Fibroblast of pulmonary artery (primary cell): Measurements from ENCODE around the gene TRERF1.
"Not testable (repeated sequence)": the region's sequence is repeated elsewhere in the genome, so short reads cannot be mapped to it uniquely, and the experiment has no call there.

ENCODE experiments used
- DNase-seq: peaks from one replicate; pipeline ENCODE4 v3.0.0-alpha.2; 2010; ENCODE audit warnings: low read depth
- H3K4me3 ChIP-seq: replicated peaks from 2 replicates; pipeline ENCODE4 v1.5.1; 2011; ENCODE audit warnings: low read depth, mild to moderate bottlenecking, control low read depth, low read length, moderate library complexity
- TF ChIP-seq, protein P1 (sequence below): IDR thresholded peaks from 2 replicates; pipeline ENCODE4 v1.5.1; 2011; ENCODE audit warnings: mild to moderate bottlenecking, control low read depth, low read length, inconsistent platforms; ENCODE audit errors: missing control alignments

The TRERF1 gene

DNA sequence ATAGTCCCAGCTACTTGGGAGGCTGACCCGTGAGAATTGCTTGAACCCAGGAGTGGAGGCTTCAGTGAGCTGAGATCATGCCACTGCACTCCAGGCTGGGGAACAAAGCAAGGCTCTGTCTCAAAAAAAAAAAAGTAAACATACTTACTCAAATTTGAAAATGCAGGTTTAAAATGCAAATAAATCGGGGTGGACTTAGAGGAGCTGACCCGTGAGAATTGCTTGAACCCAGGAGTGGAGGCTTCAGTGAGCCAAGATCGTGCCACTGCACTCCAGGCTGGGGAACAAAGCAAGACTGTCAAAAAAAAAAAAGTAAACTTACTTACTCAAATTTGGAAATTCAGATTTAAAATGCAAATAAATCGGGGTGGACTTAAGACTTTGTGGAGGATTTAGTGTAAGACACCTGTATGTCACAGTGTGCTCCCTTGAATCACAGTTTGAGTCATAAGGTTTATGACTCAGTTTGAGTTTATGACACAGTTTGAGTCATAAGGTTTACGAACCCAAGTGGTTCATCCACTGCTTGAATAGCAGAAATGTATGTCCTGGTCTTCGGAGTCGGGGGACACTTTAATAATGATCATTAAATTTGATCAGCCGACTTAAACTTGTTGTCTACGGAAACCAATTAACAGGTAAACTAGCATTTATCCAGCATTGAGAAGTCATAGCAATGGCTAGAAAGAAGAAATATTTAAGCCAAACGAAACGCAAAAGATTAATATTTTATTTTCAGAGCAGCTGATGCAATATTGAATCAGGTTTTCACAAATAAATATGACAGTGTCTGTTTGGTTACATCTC, 227.3 kb downstream of the TRERF1 start:
- no peak overlapping the region for H3K4me3 ChIP-seq
- peak; percentile 65 for DNase-seq
- TF ChIP-seq, protein P1, sequence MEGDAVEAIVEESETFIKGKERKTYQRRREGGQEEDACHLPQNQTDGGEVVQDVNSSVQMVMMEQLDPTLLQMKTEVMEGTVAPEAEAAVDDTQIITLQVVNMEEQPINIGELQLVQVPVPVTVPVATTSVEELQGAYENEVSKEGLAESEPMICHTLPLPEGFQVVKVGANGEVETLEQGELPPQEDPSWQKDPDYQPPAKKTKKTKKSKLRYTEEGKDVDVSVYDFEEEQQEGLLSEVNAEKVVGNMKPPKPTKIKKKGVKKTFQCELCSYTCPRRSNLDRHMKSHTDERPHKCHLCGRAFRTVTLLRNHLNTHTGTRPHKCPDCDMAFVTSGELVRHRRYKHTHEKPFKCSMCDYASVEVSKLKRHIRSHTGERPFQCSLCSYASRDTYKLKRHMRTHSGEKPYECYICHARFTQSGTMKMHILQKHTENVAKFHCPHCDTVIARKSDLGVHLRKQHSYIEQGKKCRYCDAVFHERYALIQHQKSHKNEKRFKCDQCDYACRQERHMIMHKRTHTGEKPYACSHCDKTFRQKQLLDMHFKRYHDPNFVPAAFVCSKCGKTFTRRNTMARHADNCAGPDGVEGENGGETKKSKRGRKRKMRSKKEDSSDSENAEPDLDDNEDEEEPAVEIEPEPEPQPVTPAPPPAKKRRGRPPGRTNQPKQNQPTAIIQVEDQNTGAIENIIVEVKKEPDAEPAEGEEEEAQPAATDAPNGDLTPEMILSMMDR: no peak

DNA sequence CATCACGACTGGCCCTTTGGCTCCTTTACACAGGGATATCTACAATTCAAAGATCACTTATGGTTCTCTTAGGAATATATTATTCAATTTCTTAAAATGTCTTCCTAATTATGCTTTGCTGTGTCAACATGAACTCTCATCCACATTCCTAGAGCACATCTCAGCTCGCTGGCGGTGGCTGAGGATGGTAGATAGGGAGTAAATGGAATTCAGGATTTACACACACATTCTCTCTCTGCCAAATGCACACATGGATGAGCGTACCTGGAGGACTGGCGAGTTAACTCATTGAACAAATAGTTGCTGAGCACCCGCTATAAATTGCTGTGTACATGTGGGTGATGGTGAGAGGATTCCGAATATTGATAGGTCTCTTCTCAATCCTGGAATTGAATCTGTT, 229.3 kb downstream of the TRERF1 start:
- DNase-seq: no peak
- TF ChIP-seq, protein P1: no peak
- H3K4me3 ChIP-seq: no peak overlapping the region

DNA sequence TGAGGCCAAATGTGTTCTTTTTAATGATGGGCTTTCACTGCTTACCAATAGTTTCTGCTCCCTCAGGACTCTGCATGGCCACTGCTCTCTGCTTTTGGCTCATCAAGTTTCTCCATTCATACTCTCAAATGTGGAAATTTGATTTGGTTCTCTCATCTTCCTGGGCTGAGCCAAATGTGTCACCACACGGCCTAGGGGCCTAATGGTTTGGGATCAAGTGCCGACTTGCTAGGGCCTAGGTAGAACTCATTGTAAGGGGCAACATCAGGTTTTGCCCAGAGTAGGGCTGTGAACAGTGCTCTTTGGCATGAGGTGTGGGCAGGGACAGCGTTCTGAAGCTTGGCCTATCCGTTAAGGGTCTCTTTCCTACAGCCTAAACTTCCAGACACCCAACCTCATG, 230.2 kb downstream of the TRERF1 start:
- DNase-seq: no peak
- H3K4me3 ChIP-seq: no peak overlapping the region
- TF ChIP-seq, protein P1: no peak

DNA sequence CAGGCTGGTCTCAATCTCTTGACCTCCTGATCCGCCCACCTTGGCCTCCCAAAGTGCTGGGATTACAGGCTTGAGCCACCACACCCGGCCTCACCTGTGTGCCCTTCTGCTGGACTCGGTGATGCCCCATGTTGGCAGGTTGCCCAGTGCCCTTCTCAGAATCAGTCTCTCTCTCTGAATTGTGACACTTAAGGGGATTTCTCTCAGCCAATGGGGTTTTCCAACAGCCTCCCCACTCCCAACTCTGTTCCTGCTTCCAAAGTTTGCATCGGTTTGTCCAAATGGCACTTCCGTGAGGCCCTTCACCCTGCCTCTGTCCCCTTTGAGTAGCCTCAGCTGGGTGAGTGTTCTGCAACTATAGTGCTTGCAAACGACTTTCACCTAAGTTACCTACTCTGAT, 230.9 kb downstream of the TRERF1 start:
- no peak overlapping the region for H3K4me3 ChIP-seq
- TF ChIP-seq, protein P1: no peak
- no peak for DNase-seq

DNA sequence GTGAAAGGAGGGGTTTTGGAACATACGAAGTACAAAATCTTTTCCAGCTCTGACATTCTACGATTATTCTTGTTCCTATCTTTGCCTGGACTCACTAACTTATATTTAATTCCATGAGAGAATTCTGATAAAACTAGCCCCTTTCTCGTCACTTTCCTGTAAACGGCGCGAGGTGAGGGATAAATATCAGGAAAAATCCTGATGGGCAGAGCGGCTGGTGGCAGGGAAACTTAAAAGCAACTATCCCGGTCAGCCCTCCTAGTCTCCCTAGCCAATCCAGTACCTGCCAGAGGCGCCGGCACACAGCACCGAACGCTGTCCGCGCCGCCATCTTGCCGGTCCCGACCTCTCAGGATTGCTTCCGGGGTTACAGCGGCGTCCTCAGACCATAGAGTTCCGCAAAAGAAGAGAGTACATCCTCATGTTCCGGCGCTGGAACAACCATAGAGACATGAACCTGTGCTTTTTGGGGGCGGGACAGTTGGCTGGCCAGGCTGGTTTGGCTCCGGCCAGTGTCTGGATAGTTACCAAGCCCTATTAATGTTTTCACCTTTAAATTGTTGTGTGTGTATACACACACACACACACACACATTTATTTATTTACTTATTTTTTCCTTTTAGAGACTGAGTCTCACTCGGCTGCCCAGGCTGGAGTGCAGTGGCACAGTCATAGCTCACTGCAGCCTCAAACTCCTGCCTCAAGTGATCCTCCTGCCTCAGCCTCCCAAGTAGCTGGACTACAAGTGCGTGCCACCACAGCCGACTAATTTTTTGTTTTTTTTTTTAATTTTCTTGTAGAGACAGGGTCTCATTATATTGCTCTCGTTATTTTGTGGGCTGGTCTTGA, 234.0 kb downstream of the TRERF1 start, which contains the start of gene MRPS10:
Gene MRPS10 (minus strand): TSS at position 343 of the 849 bp plus-strand sequence. CDS start 12 bp downstream, at position 331.
- H3K4me3 ChIP-seq: peak within 1 kb of the TSS; percentile 89

DNA sequence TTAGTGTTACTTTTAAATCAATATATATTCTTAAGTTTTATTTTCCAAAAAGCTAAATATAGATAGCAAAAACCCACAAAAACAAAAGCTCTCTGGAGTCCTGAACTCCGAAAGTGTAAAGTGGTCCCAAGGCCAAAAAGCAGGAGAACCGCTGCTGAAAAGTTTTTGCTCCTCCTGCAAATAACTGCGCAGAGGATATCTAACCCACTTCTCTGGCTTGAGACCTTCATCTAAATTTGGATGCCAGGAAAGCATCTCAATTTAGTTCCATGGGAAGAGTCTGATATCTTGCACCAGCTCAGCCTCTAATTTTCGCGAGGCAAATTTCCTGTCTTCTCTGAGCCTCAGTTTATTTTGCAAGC, 234.6 kb downstream of the TRERF1 start:
- H3K4me3 ChIP-seq: peak overlapping the region; percentile 89
- TF ChIP-seq, protein P1: no peak
- no peak for DNase-seq

More for the DNA sequence above, 234.0 kb downstream of the TRERF1 start, which contains the start of gene MRPS10:
- TF ChIP-seq, protein P1: no peak
- DNase-seq: peak; percentile 97

DNA sequence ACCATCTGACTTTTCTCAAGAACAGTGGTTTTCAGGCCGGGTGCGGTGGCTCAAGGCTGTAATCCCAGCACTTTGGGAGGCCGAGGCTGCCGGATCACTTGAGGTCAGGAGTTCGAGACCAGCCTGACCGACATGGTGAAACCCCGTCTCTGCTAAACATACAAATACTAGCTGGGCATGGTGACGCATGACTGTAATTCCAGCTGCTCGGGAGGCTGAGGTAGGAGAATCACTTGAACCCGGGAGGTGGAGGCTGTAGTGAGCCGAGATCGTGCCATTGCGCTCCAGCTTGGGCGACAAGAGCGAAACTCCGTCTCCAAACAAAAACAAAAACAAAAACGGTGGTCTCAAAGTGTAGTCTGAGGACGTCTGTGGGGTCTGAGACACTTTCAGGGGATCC, 235.2 kb downstream of the TRERF1 start:
- DNase-seq: not testable (repeated sequence)
- peak overlapping the region; percentile 89 for H3K4me3 ChIP-seq
